ENCODE data around the gene SLC18A2. TPM values are rescaled to one million over a fixed set of nuclear protein-coding genes. Genes with fewer than 3 reads are reported as not detected.

The SLC18A2 gene
- total and polyA plus RNA-seq, 2 donors (not counting 3 experiments of a cell fraction or from before 2014, with no cell fraction given): not detected

DNA sequence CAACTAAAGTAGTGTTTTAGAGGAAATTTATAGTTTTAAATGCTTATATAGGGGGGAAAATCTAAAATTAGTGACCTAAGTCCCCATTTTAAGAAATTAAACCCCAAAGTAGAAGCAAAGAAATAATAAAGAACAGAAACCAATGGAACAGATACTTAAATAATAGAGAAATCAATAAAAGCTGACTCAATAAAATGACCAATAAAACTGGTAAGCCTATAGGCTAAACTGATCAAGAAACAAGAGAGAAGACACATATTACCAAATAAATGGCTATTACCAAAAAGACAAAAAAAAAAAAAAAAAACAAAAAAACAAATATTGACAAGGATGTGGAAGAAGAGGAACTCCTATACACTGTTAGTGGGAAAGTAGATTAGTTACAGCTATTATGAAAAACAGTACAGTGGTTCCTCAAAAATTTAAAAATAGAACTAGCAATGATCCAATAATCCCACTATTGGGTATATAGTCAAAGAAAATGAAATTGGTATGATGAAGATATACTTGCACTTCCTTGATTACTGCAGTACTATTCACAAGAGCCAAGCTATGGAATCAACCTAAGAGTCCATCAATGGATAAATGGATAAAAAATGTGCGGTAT, 53.2 kb downstream of the SLC18A2 start:
- Histone ChIP-seq H3K4me3 (replicated peaks in 1 of 3; ENCODE audit: insufficient read depth in 1 of 3, low read depth in 1 of 3, low read length in 3 of 3) (no peak overlapping the region), H4K20me1 (replicated peaks; ENCODE audit: control insufficient read depth, extremely low read depth, insufficient read depth, low read length) (no peaks in the 10 kb centered on the region), H3K9ac (replicated peaks; ENCODE audit: extremely low read depth, insufficient read depth, low read length) (no peak overlapping the region), H3K4me1 (ENCODE audit: control insufficient read depth, extremely low read depth, insufficient read depth, low read length) (no peaks in the 10 kb centered on the region), H3K4me2 (ENCODE audit: insufficient read depth, low read length) (no peak overlapping the region), H3K9me1 (replicated peaks; ENCODE audit: control insufficient read depth, extremely low read depth, insufficient read depth, low read length) (no peaks in the 10 kb centered on the region), H3K79me2 (ENCODE audit: control insufficient read depth, insufficient read depth, low read length) (peaks cover 15% of the 10 kb centered on the region), H2AFZ (ENCODE audit: low read depth, low read length) (no peak overlapping the region), H3K27ac (ENCODE audit: insufficient read depth, low read depth, low read length) (no peak overlapping the region), H3K36me3 (ENCODE audit: control insufficient read depth in 2 of 2, extremely low read depth in 1 of 2, insufficient read depth in 2 of 2, low read length in 2 of 2) (peaks cover 0 to 3% of the 10 kb centered on the region in 2 experiments), H3K27me3 (ENCODE audit: control insufficient read depth in 2 of 2, insufficient read depth in 2 of 2, low read length in 2 of 2) (no peaks in the 10 kb centered on the region), H3K9me3 (replicated peaks; ENCODE audit: control insufficient read depth, insufficient read depth, low read length) (no peaks in the 10 kb centered on the region)
- FAIRE-seq (no peak), DNase-seq (ENCODE audit: low read depth, low spot score) (no peak)
- no peak for TF ChIP-seq JUN (IDR thresholded peaks at IDR 0.05; ENCODE audit: borderline replicate concordance, insufficient read depth, insufficient read length, low read depth)
- TF ChIP-seq EZH2 (IDR thresholded peaks at IDR 0.05; ENCODE audit: borderline replicate concordance, low read depth, low read length, severe bottlenecking): no peak
- TF ChIP-seq POLR2A (IDR thresholded peaks at IDR 0.05; ENCODE audit: low read depth, low read length): no peak
- no peak for TF ChIP-seq MYC (IDR thresholded peaks at IDR 0.05; ENCODE audit: low read depth, low read length)
- TF ChIP-seq, protein P1, sequence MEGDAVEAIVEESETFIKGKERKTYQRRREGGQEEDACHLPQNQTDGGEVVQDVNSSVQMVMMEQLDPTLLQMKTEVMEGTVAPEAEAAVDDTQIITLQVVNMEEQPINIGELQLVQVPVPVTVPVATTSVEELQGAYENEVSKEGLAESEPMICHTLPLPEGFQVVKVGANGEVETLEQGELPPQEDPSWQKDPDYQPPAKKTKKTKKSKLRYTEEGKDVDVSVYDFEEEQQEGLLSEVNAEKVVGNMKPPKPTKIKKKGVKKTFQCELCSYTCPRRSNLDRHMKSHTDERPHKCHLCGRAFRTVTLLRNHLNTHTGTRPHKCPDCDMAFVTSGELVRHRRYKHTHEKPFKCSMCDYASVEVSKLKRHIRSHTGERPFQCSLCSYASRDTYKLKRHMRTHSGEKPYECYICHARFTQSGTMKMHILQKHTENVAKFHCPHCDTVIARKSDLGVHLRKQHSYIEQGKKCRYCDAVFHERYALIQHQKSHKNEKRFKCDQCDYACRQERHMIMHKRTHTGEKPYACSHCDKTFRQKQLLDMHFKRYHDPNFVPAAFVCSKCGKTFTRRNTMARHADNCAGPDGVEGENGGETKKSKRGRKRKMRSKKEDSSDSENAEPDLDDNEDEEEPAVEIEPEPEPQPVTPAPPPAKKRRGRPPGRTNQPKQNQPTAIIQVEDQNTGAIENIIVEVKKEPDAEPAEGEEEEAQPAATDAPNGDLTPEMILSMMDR (IDR thresholded peaks at IDR 0.05; ENCODE audit: extremely low read depth in 1 of 2, insufficient read depth in 1 of 2, low read depth in 1 of 2, low read length in 2 of 2): no peak
- TF ChIP-seq POLR2AphosphoS5 (IDR thresholded peaks at IDR 0.05; ENCODE audit: insufficient read depth, low read depth, low read length): no peak
- TF ChIP-seq GATA2 (IDR thresholded peaks at IDR 0.05; ENCODE audit: insufficient read depth, insufficient read length, low read depth, low read length): no peak
- TF ChIP-seq, protein P2, sequence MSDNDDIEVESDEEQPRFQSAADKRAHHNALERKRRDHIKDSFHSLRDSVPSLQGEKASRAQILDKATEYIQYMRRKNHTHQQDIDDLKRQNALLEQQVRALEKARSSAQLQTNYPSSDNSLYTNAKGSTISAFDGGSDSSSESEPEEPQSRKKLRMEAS (IDR thresholded peaks at IDR 0.05; ENCODE audit: insufficient read depth, insufficient read length): no peak
- TF ChIP-seq FOS (IDR thresholded peaks at IDR 0.05; ENCODE audit: borderline replicate concordance, insufficient read depth, low read length): no peak
- intact Hi-C loops (cut with micrococcal nuclease): no loop called here
- BruUV-seq (replicated peaks): no TSS peak
- ChIA-PET CTCF (no interaction called here), POLR2A (no interaction called here)
- dilution Hi-C loops (cut with MboI; ENCODE audit: extremely low pct_ligation_motif_present, low sequenced_read_pairs): no loop called here

All from endothelial cell of umbilical vein (primary cell).